ENCODE measurements around the gene CAP2. TPM values are rescaled to one million over a fixed set of nuclear protein-coding genes. Genes with fewer than 3 reads are reported as not detected.

CAP2 gene
- total RNA-seq, 1 experiment from 2014 or later: 7.2 TPM

- no peaks in the 10 kb centered on the region for H3K27me3 Mint-ChIP-seq (ENCODE audit: low read depth)
- H3K4me1 Mint-ChIP-seq: no peaks in the 10 kb centered on the region
- TF ChIP-seq ZNF317 (CRISPR knock-in tag; IDR thresholded peaks at IDR 0.05; ENCODE audit: borderline replicate concordance, low read depth) (no peak), ZNF138 (CRISPR knock-in tag; conservative IDR thresholded peaks at IDR 0.05) (no peak), FOXJ3 (CRISPR knock-in tag; IDR thresholded peaks at IDR 0.05; ENCODE audit: borderline replicate concordance) (no peak), ZNF396 (CRISPR knock-in tag; IDR thresholded peaks at IDR 0.05; ENCODE audit: borderline replicate concordance) (no peak), ERG (CRISPR knock-in tag; IDR thresholded peaks at IDR 0.05) (no peak), TP53 (CRISPR knock-in tag; IDR thresholded peaks at IDR 0.05) (no peak), ZBTB21 (CRISPR knock-in tag; IDR thresholded peaks at IDR 0.05; ENCODE audit: borderline replicate concordance) (no peak), PRRX2 (CRISPR knock-in tag; IDR thresholded peaks at IDR 0.05) (no peak), GABPB1 (CRISPR knock-in tag; IDR thresholded peaks at IDR 0.05) (no peak), NFYB (CRISPR knock-in tag; conservative IDR thresholded peaks at IDR 0.05; ENCODE audit: low read depth) (no peak), EMX1 (CRISPR knock-in tag; IDR thresholded peaks at IDR 0.05) (no peak)
- ChIA-PET POLR2A (no interaction called here), CTCF (no interaction called here)
- no peak overlapping the region for H3K27ac Mint-ChIP-seq
- ATAC-seq (no peak), DNase-seq (ENCODE audit: low spot score) (no peak)
- H3K9me3 Mint-ChIP-seq: peaks cover 58% of the 10 kb centered on the region
- H3K4me3 Mint-ChIP-seq: no peak overlapping the region
- H3K36me3 Mint-ChIP-seq: peaks cover 62% of the 10 kb centered on the region
These were observed 169.2 kb downstream of the CAP2 start for GRCh38 chr6:17562636-17563035.

GRCh38 chr6:17565399-17565798 lies 172.0 kb downstream of the CAP2 start:
- Mint-ChIP-seq H3K4me3 (no peak overlapping the region), H3K27me3 (ENCODE audit: low read depth) (no peaks in the 10 kb centered on the region), H3K9me3 (peaks cover 68% of the 10 kb centered on the region), H3K27ac (no peak overlapping the region), H3K36me3 (peaks cover 64% of the 10 kb centered on the region), H3K4me1 (no peaks in the 10 kb centered on the region)
- ChIA-PET CTCF (no interaction called here), POLR2A (no interaction called here)
- DNase-seq (ENCODE audit: low spot score) (no peak), ATAC-seq (no peak)
- TF ChIP-seq ZBTB43 (CRISPR knock-in tag; IDR thresholded peaks at IDR 0.05): no peak
- TF ChIP-seq AR (CRISPR knock-in tag; IDR thresholded peaks at IDR 0.05): no peak
- no peak for TF ChIP-seq USF2 (CRISPR knock-in tag; IDR thresholded peaks at IDR 0.05)
- TF ChIP-seq ZNF121 (CRISPR knock-in tag; IDR thresholded peaks at IDR 0.05): no peak
- TF ChIP-seq HMGXB4 (CRISPR knock-in tag; IDR thresholded peaks at IDR 0.05): no peak
- no peak for TF ChIP-seq KAT7 (CRISPR knock-in tag; IDR thresholded peaks at IDR 0.05; ENCODE audit: borderline replicate concordance)
- no peak for TF ChIP-seq ZSCAN18 (CRISPR knock-in tag; IDR thresholded peaks at IDR 0.05)
- no peak for TF ChIP-seq TP53 (CRISPR knock-in tag; IDR thresholded peaks at IDR 0.05)
- TF ChIP-seq AFF4 (CRISPR knock-in tag; IDR thresholded peaks at IDR 0.05; ENCODE audit: borderline replicate concordance): no peak
- TF ChIP-seq CDX4 (CRISPR knock-in tag; IDR thresholded peaks at IDR 0.05; ENCODE audit: borderline replicate concordance): no peak
- TF ChIP-seq FOXP1 (CRISPR knock-in tag; IDR thresholded peaks at IDR 0.05; ENCODE audit: borderline replicate concordance): no peak
